Stomach (tissue), 4 donors: Measurements from ENCODE around the gene DUSP7.

Source experiments
- CTCF ChIP-seq, 7 experiments: fragments of 450-650 bp in 4 of 7; fragments of 200-600 bp in 3 of 7; sonication (generic) in 3 of 7; IDR thresholded peaks; one replicate each; pipeline ENCODE4 v1.5.1; 2016 to 2019; ENCODE audit warnings: antibody characterized with exemption in 7 of 7, control low read depth in 2 of 7, mild to moderate bottlenecking in 1 of 7
- EP300 ChIP-seq: sonication (generic); formaldehyde crosslinking; IDR thresholded peaks from one replicate; pipeline ENCODE4 v1.6.1; 2017; ENCODE audit warnings: antibody characterized with exemption
- POLR2A ChIP-seq, 4 donors: fragments of 450-650 bp; IDR thresholded peaks; one replicate each; pipeline ENCODE4 v1.6.1; 2016; ENCODE audit warnings: antibody characterized with exemption in 4 of 4, control low read depth in 2 of 4, mild to moderate bottlenecking in 1 of 4, moderate library complexity in 1 of 4

- TF ChIP-seq POLR2A (IDR thresholded peaks at IDR 0.05) (no peak), CTCF (IDR thresholded peaks at IDR 0.05) (no peak), EP300 (no peak)
These were observed 32.3 kb upstream of the DUSP7 start for GRCh38 chr3:52088445-52089367.
